ENCODE data around the gene COX19.

Gene COX19

GRCh38 chr7:985915-986741 lies 10.8 kb upstream of the COX19 start:
- Histone ChIP-seq H3K27me3 (ENCODE audit: insufficient read depth, poor library complexity, severe bottlenecking) (peaks cover 2% of the 10 kb centered on the region), H3K4me3 (replicated peaks; ENCODE audit: insufficient read depth, low read length) (no peak overlapping the region), H3K27ac (replicated peaks) (no peak overlapping the region)
- no peak for DNase-seq (ENCODE audit: low read depth in 1 of 2, low spot score in 1 of 2)
- TF ChIP-seq SPI1 (IDR thresholded peaks at IDR 0.05; ENCODE audit: borderline replicate concordance, low read depth) (no peak), GABPA (IDR thresholded peaks at IDR 0.05; ENCODE audit: low read depth) (no peak), POLR2AphosphoS5 (IDR thresholded peaks at IDR 0.05; ENCODE audit: low read depth) (no peak), REST (IDR thresholded peaks at IDR 0.05; ENCODE audit: insufficient replicate concordance, low read depth) (no peak), CTCF (IDR thresholded peaks at IDR 0.05; ENCODE audit: insufficient read depth, low read length) (no peak)

GRCh38 chr7:985127-985416 lies 9.7 kb upstream of the COX19 start:
- TF ChIP-seq CTCF (IDR thresholded peaks at IDR 0.05; ENCODE audit: insufficient read depth, low read length), result no peak
- TF ChIP-seq REST (IDR thresholded peaks at IDR 0.05; ENCODE audit: insufficient replicate concordance, low read depth), result no peak
- TF ChIP-seq POLR2AphosphoS5 (IDR thresholded peaks at IDR 0.05; ENCODE audit: low read depth), result no peak
- no peak for TF ChIP-seq GABPA (IDR thresholded peaks at IDR 0.05; ENCODE audit: low read depth)
- TF ChIP-seq SPI1 (IDR thresholded peaks at IDR 0.05; ENCODE audit: borderline replicate concordance, low read depth), result no peak
- Histone ChIP-seq H3K4me3 (replicated peaks; ENCODE audit: insufficient read depth, low read length) (no peak overlapping the region), H3K27ac (replicated peaks) (no peak overlapping the region), H3K27me3 (ENCODE audit: insufficient read depth, poor library complexity, severe bottlenecking) (peaks cover 2% of the 10 kb centered on the region)
- no peak for DNase-seq (ENCODE audit: low read depth in 1 of 2, low spot score in 1 of 2)

GRCh38 chr7:984361-985126 lies 9.2 kb upstream of the COX19 start:
- Histone ChIP-seq H3K27me3 (ENCODE audit: insufficient read depth, poor library complexity, severe bottlenecking) (peaks cover 2% of the 10 kb centered on the region), H3K4me3 (replicated peaks; ENCODE audit: insufficient read depth, low read length) (no peak overlapping the region), H3K27ac (replicated peaks) (no peak overlapping the region)
- DNase-seq (ENCODE audit: low read depth in 1 of 2, low spot score in 1 of 2), result no peak
- TF ChIP-seq POLR2AphosphoS5 (IDR thresholded peaks at IDR 0.05; ENCODE audit: low read depth) (no peak), CTCF (IDR thresholded peaks at IDR 0.05; ENCODE audit: insufficient read depth, low read length) (no peak), GABPA (IDR thresholded peaks at IDR 0.05; ENCODE audit: low read depth) (no peak), SPI1 (IDR thresholded peaks at IDR 0.05; ENCODE audit: borderline replicate concordance, low read depth) (no peak)
